ENCODE measurements around the gene HOXB2.

DNA sequence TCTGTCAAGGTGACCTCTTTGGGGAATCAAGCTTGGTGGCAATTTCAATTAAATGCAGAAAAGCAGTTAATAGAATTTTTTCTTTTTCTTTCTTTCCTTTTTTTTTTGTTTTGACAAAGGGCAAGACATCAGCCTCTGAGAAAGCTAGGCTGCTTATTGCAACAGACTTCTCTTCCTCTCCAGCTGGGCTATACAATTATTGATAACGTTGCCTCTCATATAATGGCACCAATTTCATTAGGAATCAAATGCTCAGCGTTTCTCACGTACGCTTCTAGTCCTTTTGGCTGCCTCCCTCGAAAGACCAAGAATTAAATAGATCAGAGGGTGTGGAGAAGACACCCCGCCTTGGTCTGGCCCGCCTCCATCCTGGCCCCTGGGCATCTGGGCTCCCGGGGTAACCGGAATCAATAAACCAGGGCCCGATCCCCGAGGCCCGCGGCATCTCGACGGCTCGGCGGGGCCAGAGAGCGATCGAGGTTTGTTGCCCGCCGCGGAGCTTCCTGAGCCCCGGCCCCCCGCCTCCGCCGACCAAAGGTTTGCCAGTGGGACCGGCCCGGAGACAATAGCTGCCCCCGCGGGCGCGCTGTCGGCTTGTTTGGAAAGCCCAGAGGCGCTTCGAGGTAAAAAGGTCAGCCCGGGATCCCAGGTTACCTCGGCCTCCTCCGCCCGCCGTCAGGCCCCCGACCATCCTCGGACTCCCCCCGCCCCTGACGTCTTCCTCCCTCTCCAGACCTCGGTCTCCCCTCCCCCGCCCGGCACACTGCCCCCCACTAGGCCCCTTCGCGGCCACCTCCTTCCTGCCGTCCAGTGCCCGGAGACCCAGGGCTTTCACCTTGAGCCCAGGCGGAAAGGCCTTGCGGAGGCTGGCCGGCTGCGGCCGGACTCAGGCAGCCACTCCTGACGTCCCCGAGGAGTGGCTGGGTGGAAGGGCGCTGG is 18.0 kb downstream of the HOXB2 start:
- TF ChIP-seq POLR2A (IDR thresholded peaks at IDR 0.05) (no peak), POLR2AphosphoS5 (IDR thresholded peaks at IDR 0.05) (no peak)
- TF ChIP-seq, protein P1, sequence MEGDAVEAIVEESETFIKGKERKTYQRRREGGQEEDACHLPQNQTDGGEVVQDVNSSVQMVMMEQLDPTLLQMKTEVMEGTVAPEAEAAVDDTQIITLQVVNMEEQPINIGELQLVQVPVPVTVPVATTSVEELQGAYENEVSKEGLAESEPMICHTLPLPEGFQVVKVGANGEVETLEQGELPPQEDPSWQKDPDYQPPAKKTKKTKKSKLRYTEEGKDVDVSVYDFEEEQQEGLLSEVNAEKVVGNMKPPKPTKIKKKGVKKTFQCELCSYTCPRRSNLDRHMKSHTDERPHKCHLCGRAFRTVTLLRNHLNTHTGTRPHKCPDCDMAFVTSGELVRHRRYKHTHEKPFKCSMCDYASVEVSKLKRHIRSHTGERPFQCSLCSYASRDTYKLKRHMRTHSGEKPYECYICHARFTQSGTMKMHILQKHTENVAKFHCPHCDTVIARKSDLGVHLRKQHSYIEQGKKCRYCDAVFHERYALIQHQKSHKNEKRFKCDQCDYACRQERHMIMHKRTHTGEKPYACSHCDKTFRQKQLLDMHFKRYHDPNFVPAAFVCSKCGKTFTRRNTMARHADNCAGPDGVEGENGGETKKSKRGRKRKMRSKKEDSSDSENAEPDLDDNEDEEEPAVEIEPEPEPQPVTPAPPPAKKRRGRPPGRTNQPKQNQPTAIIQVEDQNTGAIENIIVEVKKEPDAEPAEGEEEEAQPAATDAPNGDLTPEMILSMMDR (IDR thresholded peaks at IDR 0.05), result no peak

All from prostate gland (tissue), 2 donors.